Adrenal gland (tissue), 5 donors: ENCODE measurements around the gene LRFN2.

Experiments
- POLR2A ChIP-seq, 2 donors: fragments of 450-650 bp; IDR thresholded peaks; one replicate each; pipeline ENCODE4 v1.6.1; 2017; ENCODE audit warnings: antibody characterized with exemption in 2 of 2, mild to moderate bottlenecking in 2 of 2, moderate library complexity in 1 of 2
- TF ChIP-seq, protein P1 (sequence below), 6 experiments: fragments of 450-650 bp in 4 of 6; fragments of 200-600 bp in 2 of 6; sonication (generic) in 1 of 6; IDR thresholded peaks; 1 replicate in 5 of 6; 2 replicates in 1 of 6; pipeline versions ENCODE4 v1.5.1 to v1.8.0; 2016 to 2021; ENCODE audit warnings: antibody characterized with exemption in 6 of 6, mild to moderate bottlenecking in 2 of 6, moderate library complexity in 1 of 6
- donor health status: DM: no; HTN: no; CAD: no.

GRCh38 chr6:40341726-40342125, 245.4 kb downstream of the LRFN2 start:
- no peak for TF ChIP-seq POLR2A (IDR thresholded peaks at IDR 0.05)
- TF ChIP-seq, protein P1, sequence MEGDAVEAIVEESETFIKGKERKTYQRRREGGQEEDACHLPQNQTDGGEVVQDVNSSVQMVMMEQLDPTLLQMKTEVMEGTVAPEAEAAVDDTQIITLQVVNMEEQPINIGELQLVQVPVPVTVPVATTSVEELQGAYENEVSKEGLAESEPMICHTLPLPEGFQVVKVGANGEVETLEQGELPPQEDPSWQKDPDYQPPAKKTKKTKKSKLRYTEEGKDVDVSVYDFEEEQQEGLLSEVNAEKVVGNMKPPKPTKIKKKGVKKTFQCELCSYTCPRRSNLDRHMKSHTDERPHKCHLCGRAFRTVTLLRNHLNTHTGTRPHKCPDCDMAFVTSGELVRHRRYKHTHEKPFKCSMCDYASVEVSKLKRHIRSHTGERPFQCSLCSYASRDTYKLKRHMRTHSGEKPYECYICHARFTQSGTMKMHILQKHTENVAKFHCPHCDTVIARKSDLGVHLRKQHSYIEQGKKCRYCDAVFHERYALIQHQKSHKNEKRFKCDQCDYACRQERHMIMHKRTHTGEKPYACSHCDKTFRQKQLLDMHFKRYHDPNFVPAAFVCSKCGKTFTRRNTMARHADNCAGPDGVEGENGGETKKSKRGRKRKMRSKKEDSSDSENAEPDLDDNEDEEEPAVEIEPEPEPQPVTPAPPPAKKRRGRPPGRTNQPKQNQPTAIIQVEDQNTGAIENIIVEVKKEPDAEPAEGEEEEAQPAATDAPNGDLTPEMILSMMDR (IDR thresholded peaks at IDR 0.05): no peak
